ENCODE results near the gene ST6GALNAC5.

The ST6GALNAC5 gene

DNA sequence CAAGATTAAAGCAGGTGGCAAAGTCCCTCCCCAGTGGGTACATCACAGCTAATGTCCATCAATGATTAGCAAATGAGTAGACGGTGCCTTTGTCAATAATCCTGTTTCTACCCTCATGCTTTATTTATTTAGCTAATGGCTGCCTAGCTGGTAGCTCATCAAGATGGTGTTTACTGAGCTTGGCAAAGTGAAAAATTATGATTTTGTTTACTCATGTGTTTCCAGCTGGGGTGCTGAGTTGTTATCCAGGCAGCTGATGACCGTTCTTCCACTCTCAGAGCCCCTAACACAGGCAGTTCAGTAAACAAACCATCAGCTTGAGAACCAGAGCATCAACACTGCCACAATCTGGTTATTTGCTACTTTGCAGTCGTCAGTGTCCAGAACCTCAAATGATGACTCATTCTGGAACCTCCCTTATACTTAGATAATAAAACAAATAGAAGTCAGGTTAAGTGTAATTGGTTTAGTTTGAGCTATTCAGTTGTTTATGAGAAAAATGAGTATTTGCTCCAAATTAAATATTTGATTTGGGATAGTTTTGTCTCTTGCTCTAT is 163.9 kb downstream of the ST6GALNAC5 start:
- Histone ChIP-seq H3K9ac (ENCODE audit: low read length) (no peak overlapping the region), H3K27me3 (ENCODE audit: low read length) (no peaks in the 10 kb centered on the region), H3K79me2 (ENCODE audit: insufficient read depth, low read length) (no peaks in the 10 kb centered on the region), H3K4me3 (ENCODE audit: insufficient read depth, low read length, poor library complexity, severe bottlenecking) (no peak overlapping the region), H4K20me1 (ENCODE audit: low read depth, low read length) (no peaks in the 10 kb centered on the region), H3K9me3 (ENCODE audit: insufficient read depth, low read length) (no peaks in the 10 kb centered on the region), H3K9me2 (replicated peaks; ENCODE audit: insufficient read depth, low read length) (no peaks in the 10 kb centered on the region), H2AFZ (ENCODE audit: low read depth, low read length, severe bottlenecking) (no peak overlapping the region), H3K36me3 (ENCODE audit: low read length) (no peaks in the 10 kb centered on the region), H3F3A (ENCODE audit: insufficient read depth) (no peaks in the 10 kb centered on the region), H3K27ac (ENCODE audit: low read depth, low read length) (no peak overlapping the region), H3K4me2 (ENCODE audit: low read depth, low read length, poor library complexity, severe bottlenecking) (no peak overlapping the region)
- TF ChIP-seq EZH2phosphoT487 (conservative IDR thresholded peaks at IDR 0.05; ENCODE audit: low read length), result no peak
- no peak for TF ChIP-seq CTCF (IDR thresholded peaks at IDR 0.05; ENCODE audit: insufficient read depth, low read length, poor library complexity, severe bottlenecking)

GRCh38 chr1:77036560-77036959 is 169.3 kb downstream of the ST6GALNAC5 start:
- Histone ChIP-seq H3K4me3 (ENCODE audit: insufficient read depth, low read length, poor library complexity, severe bottlenecking) (no peak overlapping the region), H3K4me2 (ENCODE audit: low read depth, low read length, poor library complexity, severe bottlenecking) (no peak overlapping the region), H2AFZ (ENCODE audit: low read depth, low read length, severe bottlenecking) (no peak overlapping the region), H3K79me2 (ENCODE audit: insufficient read depth, low read length) (no peaks in the 10 kb centered on the region), H3F3A (ENCODE audit: insufficient read depth) (no peaks in the 10 kb centered on the region), H3K27me3 (ENCODE audit: low read length) (no peaks in the 10 kb centered on the region), H3K9me3 (ENCODE audit: insufficient read depth, low read length) (no peaks in the 10 kb centered on the region), H3K9me2 (replicated peaks; ENCODE audit: insufficient read depth, low read length) (no peaks in the 10 kb centered on the region), H3K36me3 (ENCODE audit: low read length) (no peaks in the 10 kb centered on the region), H3K9ac (ENCODE audit: low read length) (no peak overlapping the region), H4K20me1 (ENCODE audit: low read depth, low read length) (no peaks in the 10 kb centered on the region), H3K27ac (ENCODE audit: low read depth, low read length) (no peak overlapping the region)
- TF ChIP-seq EZH2phosphoT487 (conservative IDR thresholded peaks at IDR 0.05; ENCODE audit: low read length), result no peak
- no peak for TF ChIP-seq CTCF (IDR thresholded peaks at IDR 0.05; ENCODE audit: insufficient read depth, low read length, poor library complexity, severe bottlenecking)

DNA sequence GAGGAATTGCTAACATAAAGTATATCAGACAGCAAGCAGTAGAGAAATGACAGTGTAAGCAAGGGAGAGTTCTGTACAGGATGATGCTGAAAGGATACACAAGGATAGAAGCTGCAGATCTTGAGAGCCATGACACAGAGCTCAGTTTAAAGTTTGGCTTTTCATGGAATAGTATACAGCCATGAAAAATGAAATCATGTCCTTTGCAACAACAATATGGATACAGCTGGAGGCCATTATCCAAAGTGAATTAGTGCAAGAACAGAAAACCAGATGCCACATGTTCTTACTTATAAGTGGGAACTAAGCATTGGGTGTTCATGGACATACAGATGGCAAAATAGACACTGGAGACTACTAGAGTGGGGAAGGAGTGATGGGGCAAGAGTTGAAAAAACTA is 169.8 kb downstream of the ST6GALNAC5 start:
- H2AFZ ChIP-seq (ENCODE audit: low read depth, low read length, severe bottlenecking), result no peak overlapping the region
- no peak overlapping the region for H3K9ac ChIP-seq (ENCODE audit: low read length)
- H3K4me2 ChIP-seq (ENCODE audit: low read depth, low read length, poor library complexity, severe bottlenecking), result no peak overlapping the region
- TF ChIP-seq EZH2phosphoT487 (conservative IDR thresholded peaks at IDR 0.05; ENCODE audit: low read length), result no peak
- no peak for TF ChIP-seq CTCF (IDR thresholded peaks at IDR 0.05; ENCODE audit: insufficient read depth, low read length, poor library complexity, severe bottlenecking)
- no peaks in the 10 kb centered on the region for H3F3A ChIP-seq (ENCODE audit: insufficient read depth)
- no peaks in the 10 kb centered on the region for H3K36me3 ChIP-seq (ENCODE audit: low read length)
- H3K79me2 ChIP-seq (ENCODE audit: insufficient read depth, low read length), result no peaks in the 10 kb centered on the region
- no peak overlapping the region for H3K4me3 ChIP-seq (ENCODE audit: insufficient read depth, low read length, poor library complexity, severe bottlenecking)
- H3K9me2 ChIP-seq (replicated peaks; ENCODE audit: insufficient read depth, low read length), result no peaks in the 10 kb centered on the region
- no peaks in the 10 kb centered on the region for H3K27me3 ChIP-seq (ENCODE audit: low read length)
- no peaks in the 10 kb centered on the region for H3K9me3 ChIP-seq (ENCODE audit: insufficient read depth, low read length)
- no peak overlapping the region for H3K27ac ChIP-seq (ENCODE audit: low read depth, low read length)
- H4K20me1 ChIP-seq (ENCODE audit: low read depth, low read length), result no peaks in the 10 kb centered on the region

All from SU-DHL-6 (cell line).